Mononuclear cell (primary cell): Measurements from ENCODE around the gene DLK1. TPM values are rescaled to one million over a fixed set of nuclear protein-coding genes. Genes with fewer than 3 reads are reported as not detected.

Source experiments
- H3K27me3 ChIP-seq: 2 replicates; pipeline ENCODE4 v1.6.0; 2011; ENCODE audit warnings: low read length, control low read depth; ENCODE audit not compliant: insufficient read depth
- H3K4me1 ChIP-seq: 2 replicates; pipeline ENCODE4 v1.5.1; 2011; ENCODE audit warnings: mild to moderate bottlenecking, low read length, control low read depth; ENCODE audit not compliant: insufficient read depth
- H3K4me3 ChIP-seq: 2 replicates; pipeline ENCODE4 v1.5.1; 2011; ENCODE audit warnings: mild to moderate bottlenecking, low read length, moderate library complexity
- H3K9me3 ChIP-seq: 2 replicates; pipeline ENCODE4 v1.5.1; 2011; ENCODE audit warnings: low read depth, mild to moderate bottlenecking, control low read depth, low read length
- total RNA-seq: library from RNA; depleted of rRNA; stranded (reverse); fragments of >200 nt; gene quantifications from one replicate; pipeline ENCODE4 v1.2.3, GENCODE V29; 2012

DLK1 gene
- total RNA-seq, 1 donor = not detected

GRCh38 chr14:100731846-100732765 is 5.4 kb downstream of the DLK1 start:
- no peaks in the 10 kb centered on the region for H3K4me1 ChIP-seq
- H3K27me3 ChIP-seq = peaks cover 13% of the 10 kb centered on the region
- H3K9me3 ChIP-seq = no peaks in the 10 kb centered on the region

GRCh38 chr14:100732766-100733100 is 6.0 kb downstream of the DLK1 start:
- Histone ChIP-seq H3K27me3 (peaks cover 9% of the 10 kb centered on the region), H3K4me3 (no peak overlapping the region), H3K9me3 (no peaks in the 10 kb centered on the region), H3K4me1 (no peaks in the 10 kb centered on the region)

More at GRCh38 chr14:100731846-100732765, 5.4 kb downstream of the DLK1 start:
- H3K4me3 ChIP-seq = no peak overlapping the region

- Histone ChIP-seq H3K4me1 (no peaks in the 10 kb centered on the region), H3K27me3 (peaks cover 5% of the 10 kb centered on the region), H3K4me3 (no peak overlapping the region), H3K9me3 (no peaks in the 10 kb centered on the region)
Observed at GRCh38 chr14:100733152-100733850, 6.6 kb downstream of the DLK1 start.

GRCh38 chr14:100734031-100734990 is 7.6 kb downstream of the DLK1 start:
- Histone ChIP-seq H3K4me1 (no peaks in the 10 kb centered on the region), H3K9me3 (no peaks in the 10 kb centered on the region), H3K27me3 (no peaks in the 10 kb centered on the region), H3K4me3 (no peak overlapping the region)

- Histone ChIP-seq H3K4me1 (no peaks in the 10 kb centered on the region), H3K9me3 (no peaks in the 10 kb centered on the region), H3K4me3 (no peak overlapping the region), H3K27me3 (no peaks in the 10 kb centered on the region)
Observed at GRCh38 chr14:100735271-100735670, 8.6 kb downstream of the DLK1 start.

GRCh38 chr14:100736269-100737180 is 9.8 kb downstream of the DLK1 start:
- no peak overlapping the region for H3K4me3 ChIP-seq
- no peaks in the 10 kb centered on the region for H3K9me3 ChIP-seq
- no peaks in the 10 kb centered on the region for H3K27me3 ChIP-seq
- no peaks in the 10 kb centered on the region for H3K4me1 ChIP-seq

- no peak overlapping the region for H3K4me3 ChIP-seq
- no peaks in the 10 kb centered on the region for H3K27me3 ChIP-seq
- H3K9me3 ChIP-seq = no peaks in the 10 kb centered on the region
- H3K4me1 ChIP-seq = no peaks in the 10 kb centered on the region
Observed at GRCh38 chr14:100737526-100737925, 10.8 kb downstream of the DLK1 start.

GRCh38 chr14:100738269-100738691 is 11.6 kb downstream of the DLK1 start:
- Histone ChIP-seq H3K4me1 (no peaks in the 10 kb centered on the region), H3K9me3 (no peaks in the 10 kb centered on the region), H3K27me3 (no peaks in the 10 kb centered on the region), H3K4me3 (no peak overlapping the region)

- Histone ChIP-seq H3K9me3 (no peaks in the 10 kb centered on the region), H3K4me3 (no peak overlapping the region), H3K4me1 (no peaks in the 10 kb centered on the region), H3K27me3 (no peaks in the 10 kb centered on the region)
Observed at GRCh38 chr14:100738704-100739131, 12.0 kb downstream of the DLK1 start.

GRCh38 chr14:100739306-100739705 is 12.6 kb downstream of the DLK1 start:
- Histone ChIP-seq H3K27me3 (no peaks in the 10 kb centered on the region), H3K4me1 (no peaks in the 10 kb centered on the region), H3K9me3 (no peaks in the 10 kb centered on the region), H3K4me3 (no peak overlapping the region)

- no peaks in the 10 kb centered on the region for H3K4me1 ChIP-seq
- H3K9me3 ChIP-seq = no peaks in the 10 kb centered on the region
- H3K27me3 ChIP-seq = no peaks in the 10 kb centered on the region
- H3K4me3 ChIP-seq = no peak overlapping the region
Observed at GRCh38 chr14:100740196-100740825, 13.6 kb downstream of the DLK1 start.

- Histone ChIP-seq H3K4me1 (no peaks in the 10 kb centered on the region), H3K9me3 (no peaks in the 10 kb centered on the region), H3K4me3 (no peak overlapping the region), H3K27me3 (no peaks in the 10 kb centered on the region)
Observed at GRCh38 chr14:100740929-100741328, 14.2 kb downstream of the DLK1 start.

GRCh38 chr14:100741966-100742365 is 15.3 kb downstream of the DLK1 start:
- Histone ChIP-seq H3K4me3 (no peak overlapping the region), H3K4me1 (no peaks in the 10 kb centered on the region), H3K9me3 (no peaks in the 10 kb centered on the region), H3K27me3 (no peaks in the 10 kb centered on the region)
